ENCODE measurements around the gene PRIM1.
"Not testable (repeated sequence)": the region's sequence is repeated elsewhere in the genome, so short reads cannot be mapped to it uniquely, and the experiment has no call there.

The PRIM1 gene

DNA sequence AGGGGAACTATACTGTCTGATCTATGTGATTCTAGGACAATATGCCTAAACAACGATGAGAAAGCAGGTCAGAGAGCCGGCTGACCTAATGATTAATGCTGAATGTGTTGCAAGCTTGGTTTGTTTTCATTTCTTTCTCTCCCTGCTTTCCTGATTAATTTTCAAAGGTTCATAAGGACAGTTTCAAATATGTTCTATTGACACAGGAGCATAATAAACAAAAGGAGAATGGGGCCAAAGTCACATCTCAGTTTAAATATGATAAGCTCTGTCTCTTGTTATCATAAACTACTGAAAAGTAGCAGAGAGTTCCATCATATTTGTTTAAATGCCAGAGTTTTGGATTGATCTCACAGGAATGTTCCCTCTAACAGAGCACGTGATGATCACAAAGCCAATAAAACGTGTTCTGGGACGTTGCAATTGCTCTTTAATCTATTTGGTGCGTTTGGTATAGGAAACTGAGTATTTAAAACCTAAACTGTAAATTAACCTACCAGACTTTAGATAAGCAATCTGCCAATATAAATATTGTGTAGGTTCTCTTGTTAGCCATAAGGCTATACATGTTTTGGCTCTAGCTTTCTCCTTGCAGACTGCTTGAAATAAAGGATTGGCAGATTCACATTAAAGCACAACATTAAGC, 7.3 kb upstream of the PRIM1 start:
- DNase-seq = no peak

DNA sequence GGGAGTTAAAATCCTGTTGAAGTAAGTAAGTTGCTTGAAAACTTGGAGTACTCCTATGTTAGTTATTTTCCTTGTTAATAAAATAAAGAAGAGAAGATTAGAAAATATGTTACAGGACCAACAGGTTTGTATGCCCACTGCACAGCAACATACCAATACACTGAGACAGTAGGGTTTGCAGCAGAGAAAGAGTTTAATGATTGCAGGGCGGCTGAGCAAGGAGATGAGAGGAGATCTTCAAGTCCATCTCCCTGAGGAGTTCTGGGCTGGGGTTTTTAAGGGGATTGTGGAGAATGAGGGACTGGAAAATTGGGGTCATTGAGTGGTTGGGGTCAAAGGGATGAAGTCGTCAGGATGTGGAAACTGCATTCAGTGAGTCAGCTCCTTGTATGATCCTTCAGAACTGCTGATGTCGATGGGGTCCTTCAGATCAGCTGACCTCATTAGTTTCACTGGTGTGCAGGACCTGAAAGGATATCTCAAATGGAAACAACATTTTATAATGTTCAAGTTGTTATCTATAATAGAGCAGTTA, 6.7 kb upstream of the PRIM1 start:
- no peak for DNase-seq

DNA sequence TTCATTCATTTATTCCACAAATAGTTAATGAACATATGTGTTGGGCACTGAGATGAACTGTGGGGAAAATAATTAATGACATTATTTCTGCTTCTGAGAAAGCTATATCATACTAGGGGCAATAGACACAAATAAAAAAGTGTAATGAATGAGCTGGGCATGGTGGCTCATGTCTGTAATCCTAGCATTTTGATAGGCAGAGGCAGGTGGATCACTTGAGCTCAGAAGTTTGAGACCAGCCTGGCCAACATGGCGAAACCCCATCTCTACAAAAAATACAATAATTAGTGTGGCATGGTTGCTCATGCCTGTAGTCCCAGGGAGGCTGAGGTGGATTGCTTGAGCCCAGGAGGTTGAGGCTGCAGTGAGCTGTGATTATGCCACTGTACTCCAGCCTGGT, 5.8 kb upstream of the PRIM1 start:
- DNase-seq = not testable (repeated sequence)

DNA sequence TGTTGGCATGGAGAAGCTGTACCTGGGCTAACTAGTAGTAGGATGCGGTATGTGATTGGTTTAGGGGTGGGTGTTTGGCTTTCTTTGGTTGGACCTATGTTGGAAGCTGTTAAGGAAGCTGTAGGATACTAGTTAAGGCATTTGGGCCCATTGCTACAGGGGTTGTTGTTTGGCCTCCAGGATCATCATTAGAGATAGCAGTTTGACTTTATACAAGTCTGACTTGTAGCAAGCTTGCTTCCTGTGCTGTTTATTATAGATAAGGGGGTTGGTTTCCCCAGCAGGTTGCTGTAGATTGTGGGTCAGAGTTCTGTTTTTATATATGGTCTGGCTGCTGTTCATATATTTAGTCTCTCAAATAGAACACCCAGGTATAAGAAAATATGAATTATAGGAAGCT, 1.4 kb upstream of the PRIM1 start:
- DNase-seq = no peak

DNA sequence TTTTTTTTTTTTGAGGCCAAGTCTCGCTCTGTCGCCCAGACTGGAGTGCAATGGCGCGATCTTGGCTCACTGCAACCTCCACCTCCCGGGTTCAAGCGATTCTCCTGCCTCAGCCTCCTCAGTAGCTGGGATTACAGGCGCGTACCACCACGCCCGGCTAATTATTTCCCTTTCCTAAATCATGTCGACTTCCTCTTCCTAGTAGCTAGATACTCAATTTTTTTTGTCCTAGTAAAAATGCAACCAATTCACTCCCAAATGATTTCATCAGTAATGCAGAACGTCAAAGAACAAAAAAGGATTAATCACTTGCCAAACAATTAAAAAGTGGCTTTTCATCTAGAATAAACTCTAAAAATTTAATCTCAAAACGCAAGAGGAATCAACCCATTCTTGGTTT, 1.5 kb downstream of the PRIM1 start:
- DNase-seq = not testable (repeated sequence)

DNA sequence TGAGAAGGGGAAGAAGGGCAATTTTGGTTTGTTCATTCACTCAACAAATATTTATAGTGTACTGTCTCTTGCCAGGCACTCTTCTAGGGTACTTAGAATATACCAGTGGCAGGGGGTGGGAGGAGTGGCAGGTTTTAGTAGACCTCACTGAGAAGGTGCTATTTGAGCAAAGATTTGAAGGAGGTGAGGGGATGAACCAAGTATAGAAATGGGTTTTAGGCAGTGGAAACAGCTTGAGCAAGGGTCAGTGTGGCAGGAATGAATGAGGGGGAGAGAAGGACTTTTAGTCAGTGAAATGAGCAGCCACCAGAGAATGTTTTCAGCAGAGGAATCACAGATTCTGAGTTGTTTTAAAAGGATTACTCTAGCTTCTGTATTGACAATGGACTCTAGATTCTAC, 2.3 kb downstream of the PRIM1 start:
- DNase-seq = no peak

DNA sequence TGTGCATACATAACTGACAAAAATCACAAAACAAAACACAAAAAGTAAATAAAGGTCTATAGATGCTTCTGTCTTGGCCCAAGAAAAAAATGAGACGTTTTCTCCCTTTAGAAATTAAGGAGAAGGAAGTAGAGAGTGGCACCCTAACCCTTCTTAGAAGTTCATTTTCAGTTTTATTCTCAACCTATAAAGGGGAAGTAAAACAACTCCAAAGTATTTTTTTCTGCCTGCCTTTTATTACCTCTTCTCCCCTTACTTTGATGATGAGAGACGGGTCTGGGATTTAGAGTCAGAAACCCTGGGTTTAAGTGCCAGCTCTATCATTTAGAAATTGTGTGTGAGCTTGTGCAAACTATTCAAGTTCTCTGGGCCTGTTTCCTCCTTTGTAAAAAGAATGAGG, 2.8 kb downstream of the PRIM1 start:
- no peak for DNase-seq

DNA sequence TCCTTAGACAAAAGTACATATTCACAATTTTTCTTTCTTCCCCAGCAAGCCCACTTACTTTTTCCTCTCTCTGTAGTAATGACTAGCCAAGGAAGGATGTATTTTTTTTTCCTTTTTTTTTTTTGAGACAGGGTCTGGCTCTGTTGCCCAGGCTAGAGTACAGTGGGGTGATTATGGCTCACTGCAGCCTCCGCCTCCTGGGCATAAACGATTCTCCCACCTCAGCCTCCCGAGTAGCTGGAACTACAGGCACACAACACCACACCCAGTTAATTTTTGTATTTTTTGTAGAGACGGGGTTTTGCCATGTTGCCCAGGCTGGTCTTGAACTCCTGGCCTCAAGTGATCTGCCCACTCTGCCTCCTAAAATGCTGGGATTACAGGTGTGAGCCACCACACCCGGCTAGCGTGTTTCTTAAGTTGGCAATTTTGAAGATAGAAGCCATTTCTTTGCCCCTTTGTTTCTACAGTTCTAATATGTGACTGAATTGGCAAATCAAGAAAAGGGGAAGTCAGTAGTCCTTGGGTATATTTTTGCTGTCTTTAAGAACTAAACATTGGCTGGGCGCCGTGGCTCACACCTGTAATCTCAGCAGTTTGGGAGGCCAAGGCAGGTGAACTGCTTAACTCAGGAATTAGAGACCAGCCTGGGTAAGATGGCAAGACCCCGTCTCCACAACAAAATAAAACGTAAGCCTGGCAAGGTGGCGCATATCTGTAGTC, 23.8 kb downstream of the PRIM1 start:
- no peak for DNase-seq

DNA sequence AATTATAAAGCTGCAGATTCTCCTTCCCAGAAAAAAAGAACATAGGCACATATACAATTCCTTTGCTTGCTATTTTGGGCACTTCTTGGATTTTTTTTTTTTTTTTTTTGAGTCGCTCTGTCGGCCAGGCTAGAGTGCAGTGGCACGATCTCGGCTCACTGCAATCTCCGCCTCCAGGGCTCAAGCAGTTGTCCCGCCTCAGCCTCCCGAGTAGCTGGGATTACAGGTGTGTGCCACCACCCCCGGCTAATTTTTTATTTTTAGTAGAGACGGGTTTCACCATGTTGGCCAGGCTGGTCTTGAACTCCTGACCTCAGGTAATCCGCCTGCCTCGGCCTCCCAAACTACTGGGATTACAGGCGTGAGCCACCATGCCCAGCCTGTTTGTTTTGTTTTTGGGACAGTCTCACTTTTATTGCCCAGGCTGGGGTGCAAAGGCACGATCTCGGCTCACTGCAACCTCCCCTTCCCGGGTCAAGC, 25.9 kb downstream of the PRIM1 start:
- not testable (repeated sequence) for DNase-seq

DNA sequence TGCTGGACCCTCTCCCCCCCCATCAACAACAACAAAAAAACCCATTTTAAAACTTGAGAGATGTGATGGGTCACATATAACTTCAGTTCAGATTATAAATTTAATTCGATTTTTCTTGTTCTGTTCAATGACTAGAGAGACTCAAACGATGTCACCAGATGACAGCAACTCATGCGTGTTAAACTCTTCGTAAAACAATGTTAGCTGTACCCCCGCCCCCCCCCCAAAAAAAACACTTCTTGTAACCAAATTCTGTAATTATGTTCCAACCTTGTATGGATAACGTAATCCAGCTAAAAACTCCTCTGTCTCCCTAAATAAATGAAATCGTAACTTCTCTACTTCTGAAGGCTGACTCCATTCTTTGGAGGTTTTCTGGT, 26.4 kb downstream of the PRIM1 start:
- no peak for DNase-seq

DNA sequence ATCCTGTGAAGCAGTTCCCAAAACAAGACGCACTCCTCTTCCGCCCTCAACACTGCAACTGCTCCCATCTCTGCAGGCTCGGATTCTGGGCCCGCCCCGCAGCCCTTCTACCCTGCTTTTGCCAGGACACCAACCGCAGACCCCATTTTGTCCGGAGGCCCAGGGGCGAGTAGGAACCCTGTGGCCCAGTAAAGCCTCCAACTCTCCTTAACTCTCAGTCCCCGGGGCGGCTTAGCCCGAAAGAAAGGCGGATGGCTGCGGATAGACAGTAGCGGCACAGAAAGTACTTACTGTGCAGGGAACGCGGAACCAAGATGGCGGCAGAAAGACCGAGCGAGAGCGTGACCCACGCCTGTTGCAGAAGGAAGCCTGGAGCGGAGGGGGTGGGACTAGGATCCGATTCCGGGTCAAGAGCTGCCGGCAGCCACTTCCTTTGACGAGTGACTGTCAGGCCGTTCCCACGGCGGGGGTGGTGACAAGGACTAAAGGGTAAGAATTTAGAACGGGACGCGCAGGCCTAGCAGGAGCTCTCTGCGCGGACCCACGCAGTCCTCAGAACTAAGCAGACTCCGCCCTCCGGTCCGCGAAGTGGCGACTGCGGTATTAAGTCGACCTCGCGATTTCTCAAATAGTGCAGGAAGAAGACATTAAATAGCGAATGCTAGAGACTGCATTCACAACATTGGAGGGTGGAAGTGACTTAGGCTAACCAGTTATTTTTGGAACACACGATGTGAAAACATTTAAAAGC, 27.0 kb downstream of the PRIM1 start, which contains the start of gene NACA:
NACA (minus strand) TSS at position 328 of the 751 bp plus-strand sequence. CDS start 778 bp downstream, outside the sequence.
- peak; percentile 99 for DNase-seq

DNA sequence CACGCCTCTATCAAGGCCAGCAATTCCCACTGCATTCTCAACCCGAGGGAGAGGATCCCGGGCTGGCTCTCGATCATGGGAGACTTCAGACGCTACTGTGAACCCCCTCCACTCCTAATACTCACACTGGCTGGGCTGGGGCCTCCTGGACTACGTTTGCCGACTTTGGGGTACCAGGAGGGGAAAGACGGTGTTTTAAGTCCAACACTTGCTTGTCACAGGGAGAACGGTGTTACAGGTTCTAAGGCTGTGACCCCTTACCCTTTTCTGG, 27.5 kb downstream of the PRIM1 start:
- DNase-seq = no peak

DNA sequence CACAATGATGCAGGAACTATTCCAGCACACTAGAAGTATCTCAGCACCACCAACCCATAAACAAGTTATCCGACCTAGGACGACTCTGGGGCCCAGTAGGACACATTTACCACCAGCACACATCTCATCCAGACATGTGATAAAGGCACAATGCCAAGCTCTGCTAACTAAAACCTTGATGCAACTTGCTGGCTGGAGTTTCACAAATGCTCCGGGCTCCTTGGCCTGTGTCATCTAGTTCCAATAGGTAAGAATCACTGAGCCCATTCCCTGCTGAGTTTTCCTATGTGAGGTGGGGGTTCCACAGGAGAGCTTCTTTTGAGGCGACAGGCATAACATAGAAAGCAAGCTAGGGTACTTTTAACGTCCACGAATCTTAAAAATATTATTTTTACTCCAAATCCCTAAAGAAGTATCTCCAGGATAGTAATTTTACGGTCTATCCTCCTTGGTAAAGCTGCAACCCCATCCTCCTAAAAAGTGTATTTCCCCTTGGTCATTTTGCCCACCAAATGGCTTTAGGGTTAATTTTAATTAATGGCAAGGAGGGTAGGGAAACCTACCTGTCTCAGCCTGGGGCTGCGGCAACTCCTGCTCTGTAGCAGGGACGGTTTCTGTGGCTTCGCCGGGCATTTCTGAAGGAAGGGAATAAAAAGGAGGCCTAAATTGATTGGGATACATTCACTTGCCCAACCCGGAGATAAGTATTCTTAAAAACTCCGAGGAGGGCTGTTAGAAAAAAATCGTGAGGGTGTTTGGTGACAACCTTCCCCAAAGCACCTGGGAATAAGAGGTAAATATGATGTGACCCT, 28.0 kb downstream of the PRIM1 start:
- no peak for DNase-seq

DNA sequence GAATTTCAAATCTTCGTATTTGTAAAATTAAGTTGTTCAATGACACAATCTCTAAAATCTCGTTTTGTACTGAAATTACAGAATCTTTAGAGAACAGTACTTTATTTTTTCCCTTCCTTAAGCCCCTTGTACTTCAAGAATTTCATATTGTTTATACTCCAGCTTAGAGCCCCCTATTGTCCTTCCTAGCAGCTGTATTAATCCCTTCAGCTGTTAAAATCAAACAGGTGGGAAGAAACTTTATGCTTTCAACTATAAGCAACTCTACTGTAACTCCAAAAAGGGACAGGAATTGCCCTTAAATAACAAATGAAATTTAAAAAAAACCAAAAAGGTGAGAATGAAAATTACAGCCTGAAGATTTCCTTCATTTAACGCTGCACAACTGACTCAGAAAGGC, 28.8 kb downstream of the PRIM1 start:
- DNase-seq = no peak

DNA sequence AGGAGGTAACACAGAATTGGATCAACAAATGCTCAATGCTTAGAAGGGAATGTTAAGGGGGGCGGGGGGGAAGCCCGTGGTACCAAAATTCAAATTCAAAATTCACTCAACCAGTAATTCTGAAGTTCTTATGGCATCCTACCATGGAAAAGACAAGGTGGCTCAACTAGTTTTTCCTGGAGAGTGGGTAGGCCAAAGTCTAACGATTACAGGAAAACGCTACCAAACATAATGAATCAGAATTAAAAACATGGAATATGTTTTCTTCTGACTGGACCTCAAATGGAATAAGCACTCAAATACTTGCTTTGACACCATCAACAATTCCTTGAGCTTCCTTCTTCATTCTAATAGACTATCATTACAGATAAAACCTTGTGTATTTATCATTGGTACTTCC, 29.3 kb downstream of the PRIM1 start:
- no peak for DNase-seq

DNA sequence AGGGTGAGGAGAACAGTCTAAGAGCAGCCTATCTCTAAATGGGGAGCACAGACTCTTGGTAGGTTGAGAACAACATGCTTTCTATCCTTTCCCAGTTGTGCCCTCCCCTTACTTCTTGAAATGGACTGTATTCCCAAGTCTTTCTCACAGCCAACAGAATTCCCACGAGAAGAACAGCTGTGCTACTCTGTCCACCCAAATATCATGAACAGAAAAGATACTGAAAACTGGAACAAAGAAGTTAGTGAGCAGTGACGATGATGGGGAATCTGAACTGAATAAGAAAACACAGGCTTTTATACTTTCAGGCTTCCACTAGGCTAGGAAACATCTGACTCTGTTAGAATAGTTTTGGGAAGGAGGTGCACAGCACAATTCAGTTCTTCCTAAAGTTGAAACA, 30.4 kb downstream of the PRIM1 start:
- no peak for DNase-seq

DNA sequence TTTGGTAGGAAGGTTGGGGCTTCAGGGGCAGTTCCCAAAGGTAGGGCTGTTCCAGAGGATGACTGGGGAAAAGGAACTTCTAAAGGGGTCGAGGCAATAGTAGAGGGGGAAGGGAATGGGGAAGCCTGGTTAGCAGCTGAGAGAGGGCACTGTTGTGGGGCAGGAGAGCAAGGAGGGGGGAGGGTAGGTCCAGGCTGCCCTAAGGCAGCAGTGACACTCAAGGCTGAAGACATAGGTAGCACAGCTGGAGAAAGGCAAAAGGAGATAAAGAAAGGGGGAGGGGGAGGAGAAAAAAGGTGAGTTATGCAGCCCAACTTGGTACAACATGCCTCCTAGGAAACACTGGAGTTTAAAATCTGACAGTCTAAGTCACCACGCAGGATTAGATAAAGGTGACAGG, 30.9 kb downstream of the PRIM1 start:
- no peak for DNase-seq

DNA sequence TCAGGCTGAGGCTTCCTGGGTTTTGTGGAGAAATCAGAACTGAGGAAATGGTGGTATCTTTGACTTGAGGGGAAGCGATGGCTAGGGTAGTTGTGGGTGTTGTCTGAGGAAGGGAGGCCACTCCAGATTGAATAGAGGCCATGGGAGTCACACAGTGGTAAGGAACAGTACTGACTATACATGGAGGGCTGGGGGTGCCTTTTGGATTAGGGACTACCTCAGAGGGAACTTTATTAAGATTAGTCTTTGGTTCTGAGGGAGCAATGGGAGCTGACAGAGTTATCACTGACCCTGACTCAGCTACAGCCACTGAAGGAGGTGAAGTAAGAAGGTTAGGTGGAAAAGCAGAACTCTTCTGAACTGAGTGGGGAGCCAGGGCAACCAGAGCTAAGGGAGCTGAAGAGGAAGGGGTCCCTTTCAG, 31.4 kb downstream of the PRIM1 start:
- no peak for DNase-seq

DNA sequence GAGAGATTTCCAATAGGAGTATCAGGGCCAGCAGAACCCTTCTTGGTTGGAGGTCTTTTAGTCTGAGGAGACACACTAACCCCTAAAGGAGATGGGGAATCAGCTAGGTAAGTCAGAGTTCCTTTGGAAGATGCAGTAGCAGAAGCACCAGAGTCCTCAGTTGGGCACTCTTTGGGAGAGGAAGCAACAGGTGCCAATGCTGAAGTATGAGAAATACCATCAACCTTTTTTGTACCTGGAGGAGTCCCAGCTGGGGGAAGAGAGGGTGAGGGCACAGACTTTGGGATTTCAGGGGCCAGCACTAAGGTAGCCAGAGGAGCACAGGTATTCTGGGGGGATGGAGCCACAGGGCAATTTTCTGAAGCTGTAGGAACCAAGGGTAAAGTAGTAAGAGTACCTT, 33.1 kb downstream of the PRIM1 start:
- DNase-seq = no peak

DNA sequence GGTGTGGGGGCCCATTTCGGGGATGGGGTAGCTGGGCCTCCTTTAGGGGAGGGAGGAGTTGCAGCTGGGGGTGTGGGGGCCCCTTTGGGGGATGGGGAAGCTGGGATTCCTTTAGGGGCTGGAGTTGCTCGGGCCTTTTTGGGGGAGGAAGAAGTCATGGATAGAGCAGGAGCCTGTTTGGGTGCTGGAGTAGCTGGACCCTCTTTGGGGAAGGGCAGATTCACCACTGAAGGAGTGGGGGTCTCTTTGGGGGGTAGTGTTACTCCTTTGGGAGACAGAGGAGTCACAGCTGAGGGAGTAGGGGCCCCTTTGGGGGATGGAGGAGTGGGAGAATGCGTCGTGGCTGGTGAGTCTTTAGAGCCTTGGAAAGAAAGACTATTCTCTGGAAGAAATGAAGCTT, 33.5 kb downstream of the PRIM1 start:
- DNase-seq = no peak

DNA sequence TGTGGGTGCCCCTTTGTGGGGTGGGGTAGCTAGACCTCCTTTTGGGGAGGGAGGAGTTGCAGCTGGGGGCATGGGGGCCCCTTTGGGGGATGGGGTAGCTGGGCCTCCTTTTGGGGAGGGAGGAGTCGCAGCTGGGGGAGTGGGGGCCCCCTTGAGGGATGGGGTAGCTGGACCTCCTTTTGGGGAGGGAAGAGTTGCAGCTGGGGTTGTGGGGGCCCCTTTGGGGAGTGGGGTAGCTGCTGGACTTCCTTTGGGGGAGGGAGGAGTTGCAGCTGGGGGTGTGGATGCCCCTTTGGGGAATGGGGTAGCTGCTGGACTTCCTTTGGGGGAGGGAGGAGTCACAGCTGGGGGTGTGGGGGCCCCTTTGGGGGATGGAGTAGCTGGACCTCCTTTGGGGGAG, 34.0 kb downstream of the PRIM1 start:
- DNase-seq = no peak

DNA sequence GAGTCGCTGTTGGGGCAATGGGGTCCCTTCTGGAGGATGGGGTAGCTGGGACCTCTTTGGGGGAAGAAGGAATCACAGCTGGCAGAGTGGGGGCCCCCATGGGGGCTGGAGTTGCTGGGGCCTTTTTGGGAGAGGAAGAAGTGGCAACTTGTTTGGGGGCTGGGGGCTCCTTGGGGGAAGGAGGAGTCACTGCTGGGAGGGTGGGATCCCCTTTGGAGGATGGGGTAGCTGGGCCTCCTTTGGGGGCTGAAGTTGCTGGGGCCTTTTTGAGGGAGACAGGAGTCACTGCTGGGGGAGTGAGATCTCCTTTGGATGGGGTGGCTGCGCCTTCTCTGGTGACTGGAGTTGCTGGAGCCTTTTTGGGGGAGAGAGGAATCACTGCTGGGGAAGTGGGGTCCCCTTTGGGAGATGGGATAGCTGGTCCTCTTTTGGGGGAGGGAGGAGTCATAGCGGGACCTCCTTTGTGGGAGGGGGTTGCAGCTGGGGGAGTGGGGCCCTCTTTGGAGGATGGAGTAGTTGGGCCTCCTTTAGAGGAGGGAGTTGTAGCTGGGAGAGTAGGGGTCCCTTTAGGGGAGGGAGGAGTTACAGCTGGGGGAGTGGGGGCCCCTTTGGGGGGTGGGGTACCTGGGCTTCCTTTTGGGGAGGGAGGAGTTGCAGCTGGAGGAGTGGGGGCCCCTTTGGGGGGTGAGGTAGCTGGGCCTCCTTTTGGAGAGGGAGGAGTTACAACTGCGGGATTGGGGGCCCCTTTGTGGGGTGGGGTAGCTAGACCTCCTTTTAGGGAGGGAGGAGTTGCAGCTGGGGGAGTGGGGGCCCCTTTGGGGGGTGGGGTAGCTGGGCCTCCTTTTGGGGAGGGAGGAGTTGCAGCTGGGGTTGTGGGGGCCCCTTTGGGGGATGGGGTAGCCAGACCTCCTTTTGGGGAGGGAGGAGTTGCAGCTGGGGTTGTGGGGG, 34.9 kb downstream of the PRIM1 start:
- DNase-seq = no peak
